Endothelial cell of umbilical vein (primary cell): Measurements from ENCODE around the gene ASGR2. TPM values are rescaled to one million over a fixed set of nuclear protein-coding genes. Genes with fewer than 3 reads are reported as not detected.
"Not testable (repeated sequence)": the region's sequence is repeated elsewhere in the genome, so short reads cannot be mapped to it uniquely, and the experiment has no call there.

Experiments used
- BruUV-seq: library from RNA; stranded (reverse); fragments of 400-500 nt; replicated peaks from 2 replicates; lab custom pipeline; 2021; lab: Mats Ljungman, UMichigan
- CTCF ChIA-PET: fragments of 300-600, 350-600 bp; sonication (Branson Sonifier 250); formaldehyde crosslinking; loops from one replicate; lab custom pipeline; 2021; ENCODE audit warnings: antibody characterized with exemption, inconsistent platforms; lab: Charles Lee
- POLR2A ChIA-PET: fragments of 300-600, 350-600 bp; sonication (Branson Sonifier 250); formaldehyde crosslinking; loops from one replicate; lab custom pipeline; 2021; ENCODE audit warnings: antibody characterized with exemption, inconsistent platforms; lab: Charles Lee
- DNase-seq: peaks from one replicate; pipeline ENCODE4 v3.0.0-alpha.2; 2011; ENCODE audit warnings: low read depth, low spot score
- FAIRE-seq: peaks from 2 replicates; lab custom pipeline; 2011; peaks lifted over from hg19 to GRCh38; lab: Jason Lieb, UNC
- H2AFZ ChIP-seq: 2 replicates; pipeline ENCODE4 v1.6.0; 2012; ENCODE audit warnings: low read depth, low read length, control low read depth, inconsistent platforms
- H3K27ac ChIP-seq: 2 replicates; pipeline ENCODE4 v1.5.1; 2011; ENCODE audit warnings: low read depth, mild to moderate bottlenecking, control low read depth, low read length, moderate library complexity; ENCODE audit not compliant: insufficient read depth
- H3K27me3 ChIP-seq, 2 experiments: 2 replicates each; pipeline versions ENCODE4 v1.6.0 to v1.6.1; 2011; ENCODE audit warnings: low read length in 2 of 2, mixed read lengths in 1 of 2; ENCODE audit not compliant: control insufficient read depth in 2 of 2, insufficient read depth in 2 of 2
- H3K36me3 ChIP-seq, 2 experiments: 2 replicates in 1 of 2; 3 replicates in 1 of 2; pipeline ENCODE4 v1.5.1; 2011; ENCODE audit warnings: low read length in 2 of 2, mild to moderate bottlenecking in 1 of 2, moderate library complexity in 1 of 2; ENCODE audit not compliant: control insufficient read depth in 2 of 2, insufficient read depth in 2 of 2; ENCODE audit errors: extremely low read depth in 1 of 2
- H3K4me1 ChIP-seq: 3 replicates; pipeline ENCODE4 v1.5.1; 2011; ENCODE audit warnings: mild to moderate bottlenecking, low read length; ENCODE audit not compliant: control insufficient read depth, insufficient read depth; ENCODE audit errors: extremely low read depth
- H3K4me2 ChIP-seq: 2 replicates; pipeline ENCODE4 v1.6.1; 2011; ENCODE audit warnings: low read length, control low read depth, mixed read lengths; ENCODE audit not compliant: insufficient read depth
- H3K4me3 ChIP-seq, 3 experiments: fragments of 200-600 bp in 1 of 3; sonication (generic), shearing (Covaris generic) in 1 of 3; replicated peaks in 1 of 3; 2 replicates each; pipeline ENCODE4 v1.5.1; 2011 to 2016; ENCODE audit warnings: control low read depth in 3 of 3, low read length in 3 of 3, mild to moderate bottlenecking in 2 of 3, inconsistent platforms in 1 of 3, low read depth in 1 of 3, moderate library complexity in 1 of 3; ENCODE audit not compliant: insufficient read depth in 1 of 3
- H3K79me2 ChIP-seq: 2 replicates; pipeline ENCODE4 v1.6.0; 2012; ENCODE audit warnings: low read length, inconsistent platforms; ENCODE audit not compliant: control insufficient read depth, insufficient read depth
- H3K9ac ChIP-seq: replicated peaks from 2 replicates; pipeline ENCODE3; 2011; ENCODE audit warnings: low read length, control low read depth; ENCODE audit not compliant: insufficient read depth; ENCODE audit errors: extremely low read depth
- H3K9me1 ChIP-seq: replicated peaks from 3 replicates; pipeline ENCODE4 v1.6.0; 2011; ENCODE audit warnings: mild to moderate bottlenecking, low read length; ENCODE audit not compliant: control insufficient read depth, insufficient read depth; ENCODE audit errors: extremely low read depth
- H3K9me3 ChIP-seq: replicated peaks from 2 replicates; pipeline ENCODE4 v1.5.1; 2012; ENCODE audit warnings: low read length, inconsistent platforms; ENCODE audit not compliant: control insufficient read depth, insufficient read depth
- H4K20me1 ChIP-seq: replicated peaks from 2 replicates; pipeline ENCODE3; 2011; ENCODE audit warnings: mild to moderate bottlenecking, low read length; ENCODE audit not compliant: control insufficient read depth, insufficient read depth; ENCODE audit errors: extremely low read depth
- CTCF ChIP-seq, 2 donors: IDR thresholded peaks; 1 replicate in 1 of 2; 2 replicates in 1 of 2; pipeline ENCODE4 v1.5.1; 2011; ENCODE audit warnings: low read length in 2 of 2, mild to moderate bottlenecking in 2 of 2, moderate library complexity in 2 of 2, control low read depth in 1 of 2, inconsistent platforms in 1 of 2, low read depth in 1 of 2; ENCODE audit not compliant: insufficient read depth in 1 of 2; ENCODE audit errors: extremely low read depth in 1 of 2
- EZH2 ChIP-seq: IDR thresholded peaks from 2 replicates; pipeline ENCODE4 v1.6.1; 2012; ENCODE audit warnings: borderline replicate concordance, low read depth, mild to moderate bottlenecking, moderate library complexity, low read length, inconsistent platforms; ENCODE audit not compliant: severe bottlenecking
- FOS ChIP-seq: IDR thresholded peaks from 2 replicates; pipeline ENCODE4 v1.6.1; 2011; ENCODE audit warnings: mild to moderate bottlenecking, low read length, moderate library complexity, borderline replicate concordance; ENCODE audit not compliant: insufficient read depth
- GATA2 ChIP-seq: IDR thresholded peaks from 2 replicates; pipeline ENCODE4 v1.7.0; 2011; ENCODE audit warnings: low read depth, mild to moderate bottlenecking, moderate library complexity, mixed read lengths, low read length; ENCODE audit not compliant: insufficient read length, insufficient read depth
- JUN ChIP-seq: IDR thresholded peaks from 2 replicates; pipeline ENCODE4 v1.6.1; 2011; ENCODE audit warnings: borderline replicate concordance, low read depth; ENCODE audit not compliant: insufficient read length, insufficient read depth
- MAX ChIP-seq: IDR thresholded peaks from 2 replicates; pipeline ENCODE4 v1.6.1; 2011; ENCODE audit not compliant: insufficient read depth, insufficient read length
- MYC ChIP-seq: IDR thresholded peaks from one replicate; pipeline ENCODE4 v1.6.1; 2011; ENCODE audit warnings: mild to moderate bottlenecking, low read depth, low read length
- POLR2A ChIP-seq: IDR thresholded peaks from 2 replicates; pipeline ENCODE4 v1.6.1; 2012; ENCODE audit warnings: low read depth, mild to moderate bottlenecking, control low read depth, low read length
- POLR2AphosphoS5 ChIP-seq: IDR thresholded peaks from 2 replicates; pipeline ENCODE4 v1.6.1; 2012; ENCODE audit warnings: low read depth, mild to moderate bottlenecking, control low read depth, low read length, moderate library complexity; ENCODE audit not compliant: insufficient read depth
- dilution Hi-C: fragments of 300-500 bp; cut with MboI; formaldehyde crosslinking; loops from one replicate; pipeline ENCODE4 v1.15.0; 2019; ENCODE audit warnings: low sequenced_read_pairs; ENCODE audit not compliant: extremely low pct_ligation_motif_present
- intact Hi-C: fragments of 100-400 bp; cut with micrococcal nuclease; formaldehyde crosslinking; loops from one replicate; pipeline ENCODE4 v1.10.0; 2022
- polyA plus RNA-seq, 4 experiments: library from polyadenylated mRNA; depleted of rRNA in 3 of 4; stranded (reverse) in 3 of 4; unstranded in 1 of 4; fragments of >200 nt; gene quantifications; 2 replicates each; pipeline versions ENCODE4 v1.2.1 to v1.2.3, GENCODE V29; 2011 to 2012; ENCODE audit warnings: missing spikeins in 1 of 4
- total RNA-seq: library from RNA; stranded (reverse); gene quantifications from 2 replicates; pipeline ENCODE4 v1.2.3, GENCODE V29; 2021

Gene ASGR2
- total and polyA plus RNA-seq, 2 donors (not counting 3 experiments of a cell fraction or from before 2014, with no cell fraction given): not detected

- H3K4me2 ChIP-seq, H3K9me1 ChIP-seq, POLR2A ChIA-PET, dilution Hi-C loops, FAIRE-seq, H3K79me2 ChIP-seq, DNase-seq, H3K36me3 ChIP-seq, H3K4me3 ChIP-seq, intact Hi-C loops, H2AFZ ChIP-seq, H4K20me1 ChIP-seq, H3K27ac ChIP-seq, H3K4me1 ChIP-seq, H3K9ac ChIP-seq, H3K9me3 ChIP-seq, BruUV-seq: not testable (repeated sequence)
- peaks cover 9 to 11% of the 10 kb centered on the region in 2 experiments for H3K27me3 ChIP-seq
- CTCF ChIA-PET: interaction anchor here (0.7 to 1.7 kb wide), 4 partner anchors 15 to 113 kb away, joined by 3 to 4 read pairs (median 3); no protein-coding TSS in a partner anchor
Measured at GRCh38 chr17:7158424-7158823, 43.8 kb upstream of the ASGR2 start.

- no peak for DNase-seq
- Histone ChIP-seq H3K4me3 (no peak overlapping the region), H3K4me1 (no peaks in the 10 kb centered on the region), H3K9me1 (no peaks in the 10 kb centered on the region), H3K36me3 (no peaks in the 10 kb centered on the region), H3K9me3 (no peaks in the 10 kb centered on the region), H3K4me2 (no peak overlapping the region), H2AFZ (no peak overlapping the region), H3K79me2 (no peaks in the 10 kb centered on the region), H3K27me3 (peaks cover 9 to 14% of the 10 kb centered on the region in 2 experiments), H3K27ac (no peak overlapping the region), H4K20me1 (no peaks in the 10 kb centered on the region), H3K9ac (no peak overlapping the region)
- POLR2A ChIA-PET: no interaction called here
- no TSS peak for BruUV-seq
- intact Hi-C loops (no loop called here), dilution Hi-C loops (no loop called here)
- FAIRE-seq: no peak
- CTCF ChIA-PET: interaction anchor here (1.5 kb wide), 1 partner anchor 21 kb away, joined by 5 read pairs; no protein-coding TSS in a partner anchor
- TF ChIP-seq MYC (no peak), CTCF (IDR thresholded peaks at IDR 0.05; ENCODE audit: extremely low read depth in 1 of 2, insufficient read depth in 1 of 2, low read depth in 1 of 2, low read length in 2 of 2) (no peak), FOS (no peak), JUN (no peak), POLR2A (no peak), POLR2AphosphoS5 (no peak), MAX (no peak), GATA2 (no peak), EZH2 (no peak)
Measured at GRCh38 chr17:7156342-7156940, 41.8 kb upstream of the ASGR2 start.
